HG03521 (cell line): ENCODE measurements around the gene LCE5A.
"Not testable (repeated sequence)": the region's sequence is repeated elsewhere in the genome, so short reads cannot be mapped to it uniquely, and the experiment has no call there.

Experiments
- ATAC-seq: cut with Tn5 transposase; IDR thresholded peaks from one replicate; pipeline ENCODE4 v1.9.1; 2021; ENCODE audit warnings: mild to moderate bottlenecking, moderate library complexity; ENCODE audit not compliant: unreplicated experiment

Gene LCE5A

GRCh38 chr1:152515434-152515783 lies 4.8 kb downstream of the LCE5A start:
- no peak for ATAC-seq

- no peak for ATAC-seq
Measured at GRCh38 chr1:152516082-152516481, 5.5 kb downstream of the LCE5A start.

GRCh38 chr1:152517237-152517811 lies 6.7 kb downstream of the LCE5A start:
- ATAC-seq = no peak

DNA sequence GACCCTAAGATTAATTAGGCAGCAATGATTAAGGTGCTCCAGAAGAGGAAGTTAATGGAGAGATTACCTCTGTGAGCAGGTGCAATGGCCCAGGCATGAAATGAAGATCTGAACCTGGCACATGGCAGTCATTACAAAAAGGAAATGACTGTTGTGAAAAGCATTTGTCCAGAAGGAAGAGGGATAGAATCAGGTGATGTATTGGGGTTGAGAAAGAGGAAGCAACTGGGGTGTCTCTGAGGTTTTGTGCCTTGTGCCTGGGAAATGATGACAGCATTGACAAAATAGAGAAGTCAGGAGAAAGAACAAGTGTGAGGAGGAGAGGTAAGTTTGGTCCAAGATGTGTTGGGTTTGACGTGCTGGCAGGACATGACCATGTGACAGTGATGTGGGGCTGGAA lies 9.2 kb downstream of the LCE5A start:
- no peak for ATAC-seq

GRCh38 chr1:152520561-152521090 lies 10.0 kb downstream of the LCE5A start:
- ATAC-seq = no peak

GRCh38 chr1:152525080-152525641 lies 14.6 kb downstream of the LCE5A start:
- no peak for ATAC-seq

DNA sequence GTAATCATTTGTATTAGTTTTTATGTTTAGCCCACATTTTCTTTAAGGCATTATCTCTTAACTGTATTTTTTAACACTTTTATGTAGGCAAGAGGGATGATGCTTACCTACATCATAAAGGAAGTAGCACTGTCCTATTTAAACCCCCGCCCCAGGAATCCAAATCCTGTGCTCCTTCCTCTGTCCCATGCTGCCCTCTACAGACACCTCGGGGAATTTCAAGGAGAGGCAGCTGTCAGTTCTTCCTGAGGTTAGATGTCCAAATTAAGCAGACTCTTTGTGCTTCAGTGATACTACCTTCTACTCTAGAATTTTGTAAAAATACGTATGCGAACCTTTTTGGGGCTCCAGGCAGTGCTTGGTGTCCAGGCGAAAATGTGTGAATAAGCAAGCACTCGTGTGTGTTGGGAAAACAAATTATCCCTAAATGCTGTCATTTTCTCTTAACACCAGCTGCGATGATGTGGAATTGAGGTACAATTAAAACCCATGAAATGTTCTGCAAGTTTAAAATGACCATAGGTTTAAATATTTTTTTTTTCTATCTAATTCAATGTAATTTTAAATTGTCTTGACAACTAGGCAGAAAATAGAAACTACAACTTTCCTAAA lies 22.8 kb downstream of the LCE5A start:
- ATAC-seq = no peak

DNA sequence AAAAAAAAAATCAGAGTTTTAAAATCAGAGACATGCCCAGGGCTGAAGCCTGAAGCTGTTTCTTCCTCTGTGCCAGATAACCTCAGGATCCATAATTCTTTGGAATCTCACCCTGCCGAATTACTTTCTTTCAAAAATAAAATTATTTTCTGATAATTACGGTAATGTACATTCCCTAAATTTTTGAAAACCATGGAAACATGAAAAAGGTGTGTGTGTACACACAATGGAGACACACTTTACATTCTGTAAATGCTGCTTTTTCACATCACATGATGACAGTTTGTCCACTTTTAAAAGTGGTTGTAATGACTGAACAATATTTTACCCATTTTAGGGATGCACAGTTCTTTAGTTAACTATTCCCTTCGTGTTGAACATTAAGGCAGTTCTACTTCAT lies 25.2 kb downstream of the LCE5A start:
- no peak for ATAC-seq

- ATAC-seq = no peak
Measured at GRCh38 chr1:152537496-152537895, 26.9 kb downstream of the LCE5A start.

- no peak for ATAC-seq
Measured at GRCh38 chr1:152539901-152540300, 29.3 kb downstream of the LCE5A start.

DNA sequence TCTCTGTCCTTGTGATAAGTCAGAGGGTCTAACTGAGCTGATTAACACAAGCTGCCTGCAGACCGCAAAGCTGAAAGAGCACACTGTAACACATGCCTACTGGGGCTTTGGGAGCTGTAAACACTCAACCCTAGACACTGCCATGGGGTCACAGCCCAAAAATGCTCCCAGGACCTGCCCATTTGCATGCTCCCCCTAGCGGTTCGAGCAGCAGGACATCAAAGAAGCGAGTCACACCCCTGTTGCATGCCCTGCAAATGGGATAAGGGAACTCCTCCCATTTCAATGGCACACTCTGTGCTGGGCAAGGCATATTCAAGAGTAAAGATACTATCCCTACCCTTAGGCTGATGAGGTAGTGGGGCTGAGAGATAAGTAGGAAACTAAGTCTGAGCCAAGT lies 33.2 kb downstream of the LCE5A start:
- no peak for ATAC-seq

DNA sequence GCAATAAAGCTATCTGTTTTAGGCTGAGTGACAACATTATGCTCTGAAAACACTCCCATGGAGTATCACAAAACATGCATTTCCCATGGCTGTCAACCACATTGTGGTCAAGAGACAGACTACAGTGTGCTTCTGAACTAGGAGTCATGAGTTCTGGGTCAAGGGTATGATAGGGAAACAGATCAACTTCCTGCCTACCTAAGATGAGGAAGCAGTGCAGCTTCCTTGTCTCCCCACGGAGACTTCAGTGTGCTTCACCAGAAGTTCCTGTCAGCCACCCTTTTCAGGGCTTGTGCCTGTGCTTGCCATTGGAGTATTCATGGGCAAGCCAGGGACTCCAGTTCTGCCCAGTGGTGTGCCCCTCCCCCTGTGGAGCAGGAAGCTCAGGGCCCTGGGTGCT lies 36.1 kb downstream of the LCE5A start:
- no peak for ATAC-seq

GRCh38 chr1:152548358-152548757 lies 37.8 kb downstream of the LCE5A start:
- ATAC-seq = not testable (repeated sequence)
